Sigmoid colon (tissue), 4 donors: Measurements from ENCODE around the gene PRKCB.

Source experiments
- EP300 ChIP-seq, 4 donors: sonication (generic); formaldehyde crosslinking; IDR thresholded peaks; one replicate each; pipeline ENCODE4 v1.6.1; 2017; ENCODE audit warnings: antibody characterized with exemption in 4 of 4
- POLR2A ChIP-seq, 2 donors: fragments of 450-650 bp; IDR thresholded peaks; one replicate each; pipeline ENCODE4 v1.6.1; 2016; ENCODE audit warnings: antibody characterized with exemption in 2 of 2, mild to moderate bottlenecking in 2 of 2, moderate library complexity in 2 of 2
- POLR2AphosphoS5 ChIP-seq, 4 donors: sonication (generic); formaldehyde crosslinking; IDR thresholded peaks; one replicate each; pipeline ENCODE4 v1.6.1; 2017; ENCODE audit warnings: antibody characterized with exemption in 4 of 4
- TF ChIP-seq, protein P1 (sequence below), 4 experiments: fragments of 450-650 bp in 3 of 4; fragments of 200-600 bp in 1 of 4; IDR thresholded peaks; one replicate each; pipeline ENCODE4 v1.5.1; 2016 to 2019; ENCODE audit warnings: antibody characterized with exemption in 4 of 4, mild to moderate bottlenecking in 3 of 4, moderate library complexity in 2 of 4

DNA sequence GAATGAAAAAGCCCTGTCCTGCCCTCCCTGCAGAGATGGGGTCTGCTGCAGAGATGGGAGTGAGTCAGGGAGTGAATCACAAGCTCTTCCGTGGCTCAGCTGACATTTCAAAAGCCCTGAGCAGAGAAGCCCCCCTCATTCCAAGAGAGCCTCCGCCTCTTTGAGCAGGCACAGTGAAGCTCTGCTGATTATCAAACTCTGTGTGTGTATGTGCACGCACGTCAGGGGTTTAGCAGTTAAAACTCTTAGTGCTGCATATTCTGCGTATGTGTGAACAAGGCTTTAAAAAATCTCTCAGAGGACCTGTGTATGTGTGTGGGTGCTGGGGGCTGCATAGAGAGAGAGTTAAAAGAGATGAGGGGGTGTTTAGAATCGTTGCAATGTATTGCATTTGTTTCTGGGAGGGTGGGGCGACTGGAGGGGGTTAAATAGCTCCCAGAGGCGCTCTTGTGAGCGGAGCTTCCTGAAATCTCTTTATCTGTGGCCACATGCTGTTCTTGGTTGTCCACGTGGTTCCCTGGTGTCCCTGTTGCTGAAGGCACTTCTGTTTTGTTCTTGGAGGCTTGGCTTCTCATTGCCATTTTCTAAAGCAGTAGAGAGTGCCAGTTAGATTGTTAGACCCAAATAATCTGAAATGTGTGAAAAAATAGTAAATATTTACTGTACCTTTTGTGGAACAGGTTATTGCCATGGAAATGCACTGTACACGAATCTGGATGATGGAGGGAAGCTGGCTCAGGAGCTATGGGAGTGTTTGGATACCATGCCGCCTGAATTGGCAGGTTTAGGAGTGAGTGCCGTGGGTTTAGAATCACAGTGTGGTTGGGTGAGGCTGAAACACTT lies 116.6 kb downstream of the PRKCB start:
- TF ChIP-seq, protein P1, sequence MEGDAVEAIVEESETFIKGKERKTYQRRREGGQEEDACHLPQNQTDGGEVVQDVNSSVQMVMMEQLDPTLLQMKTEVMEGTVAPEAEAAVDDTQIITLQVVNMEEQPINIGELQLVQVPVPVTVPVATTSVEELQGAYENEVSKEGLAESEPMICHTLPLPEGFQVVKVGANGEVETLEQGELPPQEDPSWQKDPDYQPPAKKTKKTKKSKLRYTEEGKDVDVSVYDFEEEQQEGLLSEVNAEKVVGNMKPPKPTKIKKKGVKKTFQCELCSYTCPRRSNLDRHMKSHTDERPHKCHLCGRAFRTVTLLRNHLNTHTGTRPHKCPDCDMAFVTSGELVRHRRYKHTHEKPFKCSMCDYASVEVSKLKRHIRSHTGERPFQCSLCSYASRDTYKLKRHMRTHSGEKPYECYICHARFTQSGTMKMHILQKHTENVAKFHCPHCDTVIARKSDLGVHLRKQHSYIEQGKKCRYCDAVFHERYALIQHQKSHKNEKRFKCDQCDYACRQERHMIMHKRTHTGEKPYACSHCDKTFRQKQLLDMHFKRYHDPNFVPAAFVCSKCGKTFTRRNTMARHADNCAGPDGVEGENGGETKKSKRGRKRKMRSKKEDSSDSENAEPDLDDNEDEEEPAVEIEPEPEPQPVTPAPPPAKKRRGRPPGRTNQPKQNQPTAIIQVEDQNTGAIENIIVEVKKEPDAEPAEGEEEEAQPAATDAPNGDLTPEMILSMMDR (IDR thresholded peaks at IDR 0.05): no peak
- TF ChIP-seq POLR2AphosphoS5 (IDR thresholded peaks at IDR 0.05) (peak in 3 of 4 donors; percentile 48 to 63 (median 50)), POLR2A (IDR thresholded peaks at IDR 0.05) (no peak), EP300 (IDR thresholded peaks at IDR 0.05) (no peak)
